Esophagus muscularis mucosa (tissue), 4 donors: ENCODE data around the gene ZMIZ1. TPM values are rescaled to one million over a fixed set of nuclear protein-coding genes. Genes with fewer than 3 reads are reported as not detected.

Experiments used
- DNase-seq: peaks from one replicate; pipeline ENCODE4 v3.0.0-alpha.2; 2017; ENCODE audit errors: extremely low spot score
- H3K27ac ChIP-seq, 4 donors: fragments of 200-600 bp; sonication (generic); replicated peaks in 1 of 4; 1 replicate in 3 of 4; 2 replicates in 1 of 4; pipeline ENCODE4 v1.5.1; 2016 to 2019; ENCODE audit warnings: mild to moderate bottlenecking in 1 of 4
- H3K27me3 ChIP-seq, 4 donors: fragments of 200-600 bp; sonication (generic); one replicate each; pipeline versions ENCODE4 v1.5.1 to v1.6.0; 2016 to 2019
- H3K36me3 ChIP-seq, 4 donors: fragments of 200-600 bp; sonication (generic); one replicate each; pipeline ENCODE4 v1.5.1; 2016 to 2019
- H3K4me1 ChIP-seq, 4 donors: fragments of 200-600 bp; sonication (generic); one replicate each; pipeline ENCODE4 v1.5.1; 2016 to 2019
- H3K4me3 ChIP-seq, 4 donors: fragments of 200-600 bp; sonication (generic); 1 replicate in 2 of 4; 2 replicates in 2 of 4; pipeline ENCODE4 v1.5.1; 2016 to 2019; ENCODE audit warnings: mild to moderate bottlenecking in 4 of 4, moderate library complexity in 1 of 4
- H3K9me3 ChIP-seq, 4 donors: fragments of 200-600 bp; sonication (generic); 1 replicate in 3 of 4; 2 replicates in 1 of 4; pipeline ENCODE4 v1.5.1; 2016 to 2019
- CTCF ChIP-seq, 3 experiments: fragments of 200-600 bp in 2 of 3; fragments of 450-650 bp in 1 of 3; sonication (generic) in 2 of 3; IDR thresholded peaks; one replicate each; pipeline ENCODE4 v1.5.1; 2017 to 2019; ENCODE audit warnings: antibody characterized with exemption in 3 of 3, mild to moderate bottlenecking in 2 of 3, moderate library complexity in 1 of 3
- EP300 ChIP-seq: sonication (generic); formaldehyde crosslinking; IDR thresholded peaks from one replicate; pipeline ENCODE4 v1.6.1; 2017; ENCODE audit warnings: antibody characterized with exemption
- POLR2A ChIP-seq: fragments of 450-650 bp; IDR thresholded peaks from one replicate; pipeline ENCODE4 v1.6.1; 2017; ENCODE audit warnings: antibody characterized with exemption, moderate library complexity, mild to moderate bottlenecking, low read depth
- POLR2AphosphoS5 ChIP-seq, 2 donors: sonication (generic); formaldehyde crosslinking; IDR thresholded peaks; one replicate each; pipeline ENCODE4 v1.6.1; 2017; ENCODE audit warnings: antibody characterized with exemption in 2 of 2
- WGBS: methylation state at CpG from one replicate; pipeline ENCODE4 v1.1.5; 2018; 5-methylcytosine and 5-hydroxymethylcytosine counted together
- intact Hi-C: fragments of 100-400 bp; cut with DNase I; formaldehyde crosslinking; loops from one replicate; pipeline ENCODE4 v1.15.1; 2023
- total RNA-seq, 4 donors: library from RNA; depleted of rRNA; stranded (reverse); fragments of >200 nt; gene quantifications; one replicate each; pipeline versions ENCODE4 v1.1.0 to v1.2.1, GENCODE V29; 2016

The ZMIZ1 gene
- total RNA-seq, 4 donors from 2014 or later, result 48.7 to 87.2 (median 66.0) TPM

GRCh38 chr10:79254333-79255006, 185.7 kb downstream of the ZMIZ1 start:
- intact Hi-C loops, result no loop called here
- WGBS, result 77% methylated on average over 17 of the region's 18 CpGs
- no peaks in the 10 kb centered on the region for H3K9me3 ChIP-seq
- no peak overlapping the region for H3K4me3 ChIP-seq
- H3K4me1 ChIP-seq, result peaks cover 41 to 84% (median 66%) of the 10 kb centered on the region in 4 donors
- TF ChIP-seq CTCF (IDR thresholded peaks at IDR 0.05) (no peak), POLR2AphosphoS5 (IDR thresholded peaks at IDR 0.05) (no peak), POLR2A (no peak), EP300 (no peak)
- no peaks in the 10 kb centered on the region for H3K27me3 ChIP-seq
- peaks cover 0 to 14% (median 10%) of the 10 kb centered on the region in 4 donors for H3K36me3 ChIP-seq
- DNase-seq, result no peak
- no peak overlapping the region for H3K27ac ChIP-seq

- Histone ChIP-seq H3K4me3 (no peak overlapping the region), H3K9me3 (no peaks in the 10 kb centered on the region), H3K4me1 (peaks cover 40 to 84% (median 66%) of the 10 kb centered on the region in 4 donors), H3K36me3 (peaks cover 0 to 14% (median 10%) of the 10 kb centered on the region in 4 donors), H3K27ac (no peak overlapping the region), H3K27me3 (no peaks in the 10 kb centered on the region)
- TF ChIP-seq CTCF (IDR thresholded peaks at IDR 0.05), result no peak
- TF ChIP-seq EP300, result no peak
- TF ChIP-seq POLR2A, result no peak
- no peak for TF ChIP-seq POLR2AphosphoS5 (IDR thresholded peaks at IDR 0.05)
- DNase-seq, result no peak
- intact Hi-C loops, result no loop called here
- 90% methylated on average over 10 of the region's 10 CpGs for WGBS
Observed at GRCh38 chr10:79255007-79255507, 186.3 kb downstream of the ZMIZ1 start.

GRCh38 chr10:79256264-79256806, 187.6 kb downstream of the ZMIZ1 start:
- TF ChIP-seq CTCF (IDR thresholded peaks at IDR 0.05) (no peak), EP300 (no peak), POLR2A (no peak), POLR2AphosphoS5 (IDR thresholded peaks at IDR 0.05) (no peak)
- no peak overlapping the region for H3K4me3 ChIP-seq
- no peak overlapping the region for H3K27ac ChIP-seq
- H3K9me3 ChIP-seq, result no peaks in the 10 kb centered on the region
- DNase-seq, result no peak
- intact Hi-C loops, result no loop called here
- peaks cover 0 to 14% (median 10%) of the 10 kb centered on the region in 4 donors for H3K36me3 ChIP-seq
- H3K4me1 ChIP-seq, result peaks cover 44 to 84% (median 69%) of the 10 kb centered on the region in 4 donors
- WGBS, result 82% methylated on average over 1 of the region's 3 CpGs
- H3K27me3 ChIP-seq, result no peaks in the 10 kb centered on the region

DNA sequence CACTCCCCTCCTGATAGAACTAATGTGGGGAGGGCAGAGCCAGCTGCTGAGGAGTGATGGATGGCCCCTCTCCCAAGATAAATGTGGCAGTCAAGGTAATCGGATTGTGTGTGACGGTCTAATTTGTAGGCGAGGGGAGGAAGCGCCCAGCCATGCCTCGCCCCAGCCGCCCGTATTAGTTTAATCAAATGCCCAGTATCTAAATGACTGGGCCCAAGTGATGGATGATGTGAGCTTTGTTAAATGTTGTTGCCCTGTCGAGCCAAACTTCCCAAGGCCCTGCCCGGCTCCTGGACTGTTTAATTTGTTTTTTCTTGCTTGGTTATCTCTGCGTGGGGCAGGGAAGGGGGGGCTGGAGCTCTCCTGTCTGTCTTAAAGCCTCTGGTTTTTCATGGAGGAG, 190.1 kb downstream of the ZMIZ1 start:
- TF ChIP-seq POLR2A, result no peak
- TF ChIP-seq CTCF (IDR thresholded peaks at IDR 0.05), result no peak
- TF ChIP-seq POLR2AphosphoS5 (IDR thresholded peaks at IDR 0.05), result no peak
- TF ChIP-seq EP300, result no peak
- Histone ChIP-seq H3K36me3 (peaks cover 0 to 23% (median 13%) of the 10 kb centered on the region in 4 donors), H3K9me3 (no peaks in the 10 kb centered on the region), H3K27me3 (no peaks in the 10 kb centered on the region), H3K4me3 (no peak overlapping the region), H3K4me1 (peaks cover 48 to 84% (median 73%) of the 10 kb centered on the region in 4 donors), H3K27ac (peak overlapping the region in 2 of 4 donors; percentile 7 to 83)
- 88% methylated on average over 8 of the region's 10 CpGs for WGBS
- intact Hi-C loops, result no loop called here
- no peak for DNase-seq
